ENCODE measurements around the gene SETD1A. TPM values are rescaled to one million over a fixed set of nuclear protein-coding genes. Genes with fewer than 3 reads are reported as not detected.

SETD1A gene
- total RNA-seq, 1 donor from 2014 or later = 25.9 TPM

DNA sequence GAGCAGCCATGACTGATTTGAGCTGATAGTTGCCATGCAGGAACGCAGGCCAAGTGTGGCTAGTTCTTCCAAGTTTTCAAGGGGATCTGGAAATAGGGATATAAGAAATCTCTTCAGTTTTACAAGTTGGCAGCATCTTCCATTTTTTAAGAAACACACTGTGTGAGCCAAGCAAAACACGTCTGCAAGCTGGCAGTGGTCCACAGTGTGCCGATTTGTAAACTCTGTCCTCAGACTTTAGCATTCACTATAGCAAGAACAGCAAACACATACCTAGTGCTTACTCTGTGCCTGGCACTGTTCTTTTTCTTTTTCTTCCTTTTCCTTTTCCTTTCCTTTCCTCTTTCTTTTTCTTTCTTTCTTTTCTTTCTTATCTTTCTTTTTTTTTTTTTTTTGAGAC, 5.8 kb upstream of the SETD1A start:
- intact Hi-C loops (cut with micrococcal nuclease) = loop anchor here (5.0 to 10.0 kb wide), 2 partner anchors 403 to 491 kb away; partner anchors contain the start of genes ITGAX and ZNF843

- intact Hi-C loops (cut with micrococcal nuclease) = loop anchor here (1.0 to 10.0 kb wide), 3 partner anchors 143 to 489 kb away; partner anchors contain the start of genes ITGAX and ZNF843
These were observed 4.4 kb upstream of the SETD1A start for GRCh38 chr16:30953111-30953510.

DNA sequence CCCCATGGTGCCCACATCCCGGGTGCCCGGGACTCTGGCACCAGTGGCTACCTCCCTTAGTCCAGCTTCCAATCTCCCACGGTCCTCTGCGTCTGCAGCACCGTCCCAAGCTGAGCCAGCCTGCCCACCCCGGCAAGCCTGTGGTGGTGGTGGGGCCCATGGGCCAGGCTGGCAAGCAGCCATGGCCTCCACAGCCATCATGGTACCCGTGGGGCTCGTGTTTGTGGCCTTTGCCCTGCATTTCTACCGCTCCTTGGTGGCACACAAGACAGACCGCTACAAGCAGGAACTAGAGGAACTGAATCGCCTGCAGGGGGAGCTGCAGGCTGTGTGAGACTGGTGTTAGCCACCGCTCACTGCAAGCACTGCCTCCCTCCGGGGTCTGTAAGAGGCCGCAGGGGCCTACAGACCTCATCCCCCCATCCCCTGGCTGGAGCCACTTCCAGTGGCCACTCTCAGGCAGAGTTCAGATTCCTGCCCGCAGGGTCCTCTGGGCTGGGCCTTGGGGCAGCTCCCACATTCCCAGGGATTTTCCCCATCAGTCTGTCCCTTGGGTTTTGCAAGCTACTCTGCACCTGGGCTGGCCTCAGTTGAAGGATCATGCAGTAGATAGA, 3.9 kb upstream of the SETD1A start:
- intact Hi-C loops (cut with micrococcal nuclease) = loop anchor here (1.0 to 10.0 kb wide), 3 partner anchors 143 to 489 kb away; partner anchors contain the start of genes ITGAX and ZNF843

DNA sequence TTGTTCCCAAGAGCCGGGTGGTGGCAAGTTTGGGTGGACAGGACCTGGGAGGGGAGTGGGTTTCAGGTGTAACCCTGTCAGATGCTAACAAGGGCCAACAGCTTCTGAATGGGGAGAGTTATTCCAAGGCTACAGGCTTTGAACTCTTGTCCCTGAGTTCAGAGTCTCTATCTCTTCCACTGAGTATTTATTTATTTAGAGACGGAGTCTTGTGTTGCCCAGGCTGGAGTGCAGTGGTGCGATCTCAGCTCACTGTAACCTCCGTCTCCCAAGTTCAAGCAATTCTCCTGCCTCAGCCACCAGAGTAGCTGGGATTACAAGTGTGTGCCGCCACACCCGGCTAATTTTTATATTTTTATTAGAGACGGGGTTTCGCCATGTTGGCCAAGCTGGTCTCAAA, 2.6 kb upstream of the SETD1A start:
- intact Hi-C loops (cut with micrococcal nuclease) = loop anchor here (5.0 to 10.0 kb wide), 2 partner anchors 400 to 487 kb away; partner anchors contain the start of genes ITGAX and ZNF843

DNA sequence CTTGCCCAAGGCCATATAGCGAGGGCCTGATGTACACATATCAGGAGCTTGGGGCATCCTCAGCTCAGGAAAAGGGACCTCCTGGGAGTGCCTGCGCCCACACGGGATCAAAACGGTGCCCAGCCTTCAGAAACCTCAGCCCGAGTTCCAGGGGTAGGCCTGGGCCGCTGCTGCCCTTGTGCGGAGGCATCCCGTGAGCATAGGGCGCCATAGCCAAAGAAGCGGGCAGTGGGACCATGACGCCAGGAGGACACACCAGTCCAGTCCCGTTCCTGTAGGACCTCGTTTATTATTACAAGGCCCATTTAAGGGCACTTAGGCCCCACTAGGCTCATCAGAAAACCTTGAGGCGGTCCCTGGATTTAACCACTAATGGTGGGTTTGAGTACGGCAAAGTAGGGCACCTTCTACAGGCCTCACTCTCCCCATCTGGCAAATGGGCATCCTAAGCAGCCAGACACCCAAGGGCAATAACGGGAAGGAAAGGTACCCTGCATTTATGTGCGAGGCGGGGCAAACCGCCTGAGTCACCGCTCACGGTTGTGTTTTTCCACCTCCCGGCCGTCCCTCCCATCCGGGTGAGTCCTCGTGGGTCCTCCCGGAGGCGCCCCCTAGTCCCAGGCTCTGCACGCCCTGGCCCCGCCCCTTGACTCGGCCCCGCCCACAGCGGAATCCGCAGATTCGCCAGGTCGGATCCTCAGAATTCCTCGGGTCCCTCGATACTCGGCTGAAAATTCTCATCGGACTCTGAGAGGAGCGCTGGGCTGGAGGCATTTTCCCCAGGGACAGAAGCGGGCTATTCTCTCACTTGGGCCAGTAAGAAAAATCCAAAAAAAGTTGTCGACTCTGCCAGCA, 726 bp upstream of the SETD1A start:
- intact Hi-C loops (cut with micrococcal nuclease) = loop anchor here (1.0 to 10.0 kb wide), 13 partner anchors 34 to 912 kb away; partner anchors contain the start of genes ARMC5, BCKDK, FBRS and FBXL19

GRCh38 chr16:30958175-30959079, 873 bp downstream of the SETD1A start:
- intact Hi-C loops (cut with micrococcal nuclease) = loop anchor here (10.0 kb wide), 1 partner anchor 396 kb away; the partner anchor contains the start of gene ITGAX

GRCh38 chr16:30961384-30961783, 3.8 kb downstream of the SETD1A start:
- intact Hi-C loops (cut with micrococcal nuclease) = no loop called here

GRCh38 chr16:30963925-30964511, 6.5 kb downstream of the SETD1A start:
- intact Hi-C loops (cut with micrococcal nuclease) = no loop called here

- intact Hi-C loops (cut with micrococcal nuclease) = no loop called here
These were observed 7.1 kb downstream of the SETD1A start for GRCh38 chr16:30964574-30965226.

GRCh38 chr16:30965436-30965835, 7.9 kb downstream of the SETD1A start:
- intact Hi-C loops (cut with micrococcal nuclease) = no loop called here

GRCh38 chr16:30966033-30966619, 8.6 kb downstream of the SETD1A start:
- intact Hi-C loops (cut with micrococcal nuclease) = no loop called here

DNA sequence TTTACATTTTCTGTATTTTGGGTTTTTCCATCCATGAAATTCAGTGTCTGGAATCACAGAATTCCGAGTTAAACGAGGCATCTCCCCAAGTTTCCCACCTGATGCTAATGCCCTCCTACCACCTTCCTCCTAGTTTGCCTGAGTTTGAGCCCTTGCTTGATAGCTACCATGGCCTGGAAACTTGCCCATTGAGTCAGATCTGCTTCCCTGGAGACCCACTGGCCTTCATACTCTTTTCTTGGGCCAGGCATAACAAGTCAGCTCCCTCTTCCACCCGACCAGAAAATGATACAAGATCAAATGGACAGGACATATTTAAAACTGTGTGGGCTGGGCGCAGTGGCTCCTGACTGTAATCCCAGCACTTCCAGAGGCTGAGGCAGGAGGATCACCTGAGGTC, 10.2 kb downstream of the SETD1A start:
- intact Hi-C loops (cut with micrococcal nuclease) = no loop called here

- intact Hi-C loops (cut with micrococcal nuclease) = no loop called here
These were observed 11.8 kb downstream of the SETD1A start for GRCh38 chr16:30969246-30969842.

DNA sequence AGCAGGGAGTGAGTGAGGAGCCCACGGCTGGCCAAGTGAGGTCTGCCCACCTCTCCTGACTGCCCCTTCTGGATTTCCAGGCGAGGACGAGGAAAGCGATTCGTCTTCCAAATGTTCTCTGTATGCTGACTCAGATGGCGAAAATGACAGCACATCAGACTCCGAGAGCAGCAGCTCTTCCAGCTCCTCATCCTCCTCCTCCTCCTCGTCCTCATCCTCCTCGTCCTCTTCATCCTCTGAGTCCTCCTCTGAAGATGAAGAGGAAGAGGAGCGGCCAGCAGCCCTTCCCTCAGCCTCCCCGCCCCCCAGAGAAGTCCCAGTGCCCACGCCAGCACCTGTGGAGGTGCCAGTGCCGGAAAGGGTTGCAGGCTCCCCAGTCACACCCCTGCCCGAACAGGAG, 13.7 kb downstream of the SETD1A start:
- intact Hi-C loops (cut with micrococcal nuclease) = no loop called here

DNA sequence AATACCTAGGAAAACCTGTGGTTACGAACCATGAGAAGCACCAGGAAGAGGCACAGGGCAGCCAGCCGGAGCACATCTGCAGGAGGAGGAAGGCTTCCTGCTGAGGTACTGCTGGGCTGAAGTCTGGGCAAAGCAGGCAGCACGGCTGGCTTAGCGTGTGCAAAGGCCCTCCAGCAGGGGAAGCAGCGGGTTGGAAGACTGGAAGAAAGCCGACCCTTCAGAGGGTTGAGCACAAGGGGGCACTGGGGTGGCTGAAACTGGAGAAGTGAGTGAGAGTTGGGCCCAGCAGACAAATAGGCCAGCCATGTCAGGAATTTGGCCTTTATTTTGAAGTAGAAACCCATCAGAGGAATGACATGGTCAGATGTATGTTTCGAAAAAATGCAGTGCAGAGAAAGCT, 15.3 kb downstream of the SETD1A start:
- intact Hi-C loops (cut with micrococcal nuclease) = no loop called here

GRCh38 chr16:30974348-30974747, 16.8 kb downstream of the SETD1A start:
- intact Hi-C loops (cut with micrococcal nuclease) = no loop called here

DNA sequence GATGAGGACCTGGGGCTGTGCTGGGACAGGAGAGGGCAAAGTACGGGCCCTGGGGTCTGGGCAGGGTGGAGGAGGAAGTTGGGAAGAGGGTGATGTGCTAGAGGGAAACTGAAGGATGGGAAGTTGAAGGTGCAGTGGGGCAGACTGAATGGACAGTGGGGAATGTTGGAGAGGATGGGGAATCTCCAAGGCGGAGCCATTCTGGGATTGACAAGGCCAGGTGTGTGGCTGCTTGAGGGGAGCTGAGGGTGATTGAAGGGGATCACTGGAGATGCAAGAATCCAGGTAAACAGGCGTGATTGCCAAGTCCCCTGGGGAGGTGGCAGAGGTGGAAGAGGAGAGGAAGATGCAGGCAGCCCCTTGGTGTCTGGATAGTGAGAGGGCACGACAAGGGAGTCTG, 18.9 kb downstream of the SETD1A start:
- intact Hi-C loops (cut with micrococcal nuclease) = no loop called here

DNA sequence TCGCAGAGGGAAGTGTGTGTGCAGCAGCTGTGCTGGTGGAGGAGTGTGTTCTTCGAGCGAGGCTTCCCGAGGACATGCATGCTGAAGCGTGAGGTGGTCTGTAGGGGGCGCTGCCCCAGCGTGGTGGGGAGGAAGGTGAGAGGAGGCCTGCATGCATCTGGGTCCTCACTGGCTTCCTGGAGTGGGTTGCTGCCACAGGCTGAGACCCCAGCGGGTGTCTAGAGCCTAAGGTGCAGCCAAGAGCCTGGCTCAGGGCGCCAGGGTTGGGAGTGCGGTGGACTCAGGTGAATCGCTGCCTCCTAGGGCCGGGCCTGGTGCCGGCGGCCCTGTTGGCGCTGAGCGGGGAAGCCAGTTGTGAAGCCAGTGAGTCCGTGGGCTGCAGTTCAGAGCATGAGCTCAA, 19.9 kb downstream of the SETD1A start:
- intact Hi-C loops (cut with micrococcal nuclease) = no loop called here
